ENCODE data around the gene FLYWCH2. TPM values are rescaled to one million over a fixed set of nuclear protein-coding genes. Genes with fewer than 3 reads are reported as not detected.

FLYWCH2 gene
- total and polyA plus RNA-seq, 2 donors (not counting 3 experiments of a cell fraction or from before 2014, with no cell fraction given) = 18.3 to 34.6 TPM

GRCh38 chr16:2874032-2874911, 8.7 kb upstream of the FLYWCH2 start:
- no peak overlapping the region for H2AFZ ChIP-seq (ENCODE audit: low read depth, low read length)
- H3K4me1 ChIP-seq (ENCODE audit: control insufficient read depth, extremely low read depth, insufficient read depth, low read length) = no peaks in the 10 kb centered on the region
- no peak overlapping the region for H3K4me3 ChIP-seq (replicated peaks in 1 of 3; ENCODE audit: insufficient read depth in 1 of 3, low read depth in 1 of 3, low read length in 3 of 3)
- DNase-seq (ENCODE audit: low read depth, low spot score) (no peak), FAIRE-seq (no peak)
- peaks cover 0 to 2% of the 10 kb centered on the region in 2 experiments for H3K27me3 ChIP-seq (ENCODE audit: control insufficient read depth in 2 of 2, insufficient read depth in 2 of 2, low read length in 2 of 2)
- TF ChIP-seq, protein P1, sequence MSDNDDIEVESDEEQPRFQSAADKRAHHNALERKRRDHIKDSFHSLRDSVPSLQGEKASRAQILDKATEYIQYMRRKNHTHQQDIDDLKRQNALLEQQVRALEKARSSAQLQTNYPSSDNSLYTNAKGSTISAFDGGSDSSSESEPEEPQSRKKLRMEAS (IDR thresholded peaks at IDR 0.05; ENCODE audit: insufficient read depth, insufficient read length) = no peak
- TF ChIP-seq POLR2A (IDR thresholded peaks at IDR 0.05; ENCODE audit: low read depth, low read length) (no peak), GATA2 (IDR thresholded peaks at IDR 0.05; ENCODE audit: insufficient read depth, insufficient read length, low read depth, low read length) (no peak), CTCF (IDR thresholded peaks at IDR 0.05; ENCODE audit: extremely low read depth in 1 of 2, insufficient read depth in 1 of 2, low read depth in 1 of 2, low read length in 2 of 2) (no peak), FOS (IDR thresholded peaks at IDR 0.05; ENCODE audit: borderline replicate concordance, insufficient read depth, low read length) (no peak), EZH2 (IDR thresholded peaks at IDR 0.05; ENCODE audit: borderline replicate concordance, low read depth, low read length, severe bottlenecking) (no peak), MYC (IDR thresholded peaks at IDR 0.05; ENCODE audit: low read depth, low read length) (no peak), POLR2AphosphoS5 (IDR thresholded peaks at IDR 0.05; ENCODE audit: insufficient read depth, low read depth, low read length) (no peak), JUN (IDR thresholded peaks at IDR 0.05; ENCODE audit: borderline replicate concordance, insufficient read depth, insufficient read length, low read depth) (no peak)
- POLR2A ChIA-PET = no interaction called here
- BruUV-seq (replicated peaks) = no TSS peak
- no peaks in the 10 kb centered on the region for H3K9me1 ChIP-seq (replicated peaks; ENCODE audit: control insufficient read depth, extremely low read depth, insufficient read depth, low read length)
- no peak overlapping the region for H3K27ac ChIP-seq (ENCODE audit: insufficient read depth, low read depth, low read length)
- H3K36me3 ChIP-seq (ENCODE audit: control insufficient read depth in 2 of 2, extremely low read depth in 1 of 2, insufficient read depth in 2 of 2, low read length in 2 of 2) = no peaks in the 10 kb centered on the region
- H3K4me2 ChIP-seq (ENCODE audit: insufficient read depth, low read length) = no peak overlapping the region
- H3K79me2 ChIP-seq (ENCODE audit: control insufficient read depth, insufficient read depth, low read length) = no peaks in the 10 kb centered on the region
- CTCF ChIA-PET = interaction anchor here (0.6 to 13.6 kb wide), 11 partner anchors 9 to 81 kb away, joined by 3 to 372 read pairs (median 6); no protein-coding TSS in a partner anchor
- H3K9me3 ChIP-seq (replicated peaks; ENCODE audit: control insufficient read depth, insufficient read depth, low read length) = no peaks in the 10 kb centered on the region
- no peak overlapping the region for H3K9ac ChIP-seq (replicated peaks; ENCODE audit: extremely low read depth, insufficient read depth, low read length)
- H4K20me1 ChIP-seq (replicated peaks; ENCODE audit: control insufficient read depth, extremely low read depth, insufficient read depth, low read length) = no peaks in the 10 kb centered on the region
- intact Hi-C loops (cut with micrococcal nuclease) = loop anchor here (2.0 kb wide), 1 partner anchor 31 kb away; no protein-coding TSS in a partner anchor
- dilution Hi-C loops (cut with MboI; ENCODE audit: extremely low pct_ligation_motif_present, low sequenced_read_pairs) = no loop called here

Measured in endothelial cell of umbilical vein (primary cell).